Measurements from ENCODE around the gene LRRN3.

DNA sequence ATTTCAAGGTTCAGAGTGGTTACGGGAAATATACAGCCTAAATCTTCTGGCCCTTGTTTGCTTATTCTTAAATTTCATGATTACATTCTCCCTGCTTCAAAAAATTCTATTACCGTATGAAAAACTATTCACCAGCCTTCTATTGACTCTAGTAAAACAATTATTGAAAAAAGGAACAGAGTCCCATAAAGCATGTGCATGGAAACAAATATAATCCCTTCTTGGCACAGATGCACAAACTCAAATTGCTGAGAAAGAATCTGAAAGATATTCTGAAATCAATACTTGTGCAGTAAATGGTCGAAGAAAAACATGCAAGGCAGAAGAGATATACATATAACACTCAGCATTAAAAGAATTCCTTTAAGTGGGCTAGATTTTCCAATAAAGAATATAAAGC lies 83.6 kb downstream of the LRRN3 start:
- TF ChIP-seq CTCF (IDR thresholded peaks at IDR 0.05; ENCODE audit: insufficient read depth, low read length), result no peak
- no peak for TF ChIP-seq POLR2AphosphoS5 (IDR thresholded peaks at IDR 0.05; ENCODE audit: low read depth)
- TF ChIP-seq, protein P1, sequence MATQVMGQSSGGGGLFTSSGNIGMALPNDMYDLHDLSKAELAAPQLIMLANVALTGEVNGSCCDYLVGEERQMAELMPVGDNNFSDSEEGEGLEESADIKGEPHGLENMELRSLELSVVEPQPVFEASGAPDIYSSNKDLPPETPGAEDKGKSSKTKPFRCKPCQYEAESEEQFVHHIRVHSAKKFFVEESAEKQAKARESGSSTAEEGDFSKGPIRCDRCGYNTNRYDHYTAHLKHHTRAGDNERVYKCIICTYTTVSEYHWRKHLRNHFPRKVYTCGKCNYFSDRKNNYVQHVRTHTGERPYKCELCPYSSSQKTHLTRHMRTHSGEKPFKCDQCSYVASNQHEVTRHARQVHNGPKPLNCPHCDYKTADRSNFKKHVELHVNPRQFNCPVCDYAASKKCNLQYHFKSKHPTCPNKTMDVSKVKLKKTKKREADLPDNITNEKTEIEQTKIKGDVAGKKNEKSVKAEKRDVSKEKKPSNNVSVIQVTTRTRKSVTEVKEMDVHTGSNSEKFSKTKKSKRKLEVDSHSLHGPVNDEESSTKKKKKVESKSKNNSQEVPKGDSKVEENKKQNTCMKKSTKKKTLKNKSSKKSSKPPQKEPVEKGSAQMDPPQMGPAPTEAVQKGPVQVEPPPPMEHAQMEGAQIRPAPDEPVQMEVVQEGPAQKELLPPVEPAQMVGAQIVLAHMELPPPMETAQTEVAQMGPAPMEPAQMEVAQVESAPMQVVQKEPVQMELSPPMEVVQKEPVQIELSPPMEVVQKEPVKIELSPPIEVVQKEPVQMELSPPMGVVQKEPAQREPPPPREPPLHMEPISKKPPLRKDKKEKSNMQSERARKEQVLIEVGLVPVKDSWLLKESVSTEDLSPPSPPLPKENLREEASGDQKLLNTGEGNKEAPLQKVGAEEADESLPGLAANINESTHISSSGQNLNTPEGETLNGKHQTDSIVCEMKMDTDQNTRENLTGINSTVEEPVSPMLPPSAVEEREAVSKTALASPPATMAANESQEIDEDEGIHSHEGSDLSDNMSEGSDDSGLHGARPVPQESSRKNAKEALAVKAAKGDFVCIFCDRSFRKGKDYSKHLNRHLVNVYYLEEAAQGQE (IDR thresholded peaks at IDR 0.05; ENCODE audit: insufficient replicate concordance, low read depth), result no peak

All from HL-60 (cell line).